GM12874 (cell line): ENCODE results near the gene CTNNA1.

Source experiments
- TF ChIP-seq, protein P1 (sequence below): IDR thresholded peaks from 2 replicates; pipeline ENCODE4 v1.5.1; 2011; ENCODE audit warnings: low read depth, mild to moderate bottlenecking, control low read depth, low read length, moderate library complexity; ENCODE audit not compliant: insufficient read depth

The CTNNA1 gene

DNA sequence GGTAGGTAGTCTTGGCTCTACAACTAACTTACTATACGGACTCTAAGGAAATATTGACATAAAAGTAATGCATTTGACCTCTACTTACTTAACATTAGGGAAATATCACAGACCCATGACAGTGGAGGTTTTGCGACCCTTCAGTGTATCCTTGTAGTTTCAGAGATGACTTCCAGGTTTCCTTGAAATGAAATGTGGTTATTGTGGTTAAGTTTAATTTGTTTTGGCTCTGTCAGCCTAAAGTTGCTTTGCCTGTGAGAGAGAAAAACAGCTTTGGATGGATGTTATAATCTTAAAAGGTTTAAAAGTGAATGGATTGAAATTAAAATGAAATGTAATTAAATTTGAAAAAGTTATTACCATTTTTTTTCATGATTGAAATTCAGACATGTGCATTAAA lies 79.0 kb downstream of the CTNNA1 start:
- TF ChIP-seq, protein P1, sequence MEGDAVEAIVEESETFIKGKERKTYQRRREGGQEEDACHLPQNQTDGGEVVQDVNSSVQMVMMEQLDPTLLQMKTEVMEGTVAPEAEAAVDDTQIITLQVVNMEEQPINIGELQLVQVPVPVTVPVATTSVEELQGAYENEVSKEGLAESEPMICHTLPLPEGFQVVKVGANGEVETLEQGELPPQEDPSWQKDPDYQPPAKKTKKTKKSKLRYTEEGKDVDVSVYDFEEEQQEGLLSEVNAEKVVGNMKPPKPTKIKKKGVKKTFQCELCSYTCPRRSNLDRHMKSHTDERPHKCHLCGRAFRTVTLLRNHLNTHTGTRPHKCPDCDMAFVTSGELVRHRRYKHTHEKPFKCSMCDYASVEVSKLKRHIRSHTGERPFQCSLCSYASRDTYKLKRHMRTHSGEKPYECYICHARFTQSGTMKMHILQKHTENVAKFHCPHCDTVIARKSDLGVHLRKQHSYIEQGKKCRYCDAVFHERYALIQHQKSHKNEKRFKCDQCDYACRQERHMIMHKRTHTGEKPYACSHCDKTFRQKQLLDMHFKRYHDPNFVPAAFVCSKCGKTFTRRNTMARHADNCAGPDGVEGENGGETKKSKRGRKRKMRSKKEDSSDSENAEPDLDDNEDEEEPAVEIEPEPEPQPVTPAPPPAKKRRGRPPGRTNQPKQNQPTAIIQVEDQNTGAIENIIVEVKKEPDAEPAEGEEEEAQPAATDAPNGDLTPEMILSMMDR = no peak

DNA sequence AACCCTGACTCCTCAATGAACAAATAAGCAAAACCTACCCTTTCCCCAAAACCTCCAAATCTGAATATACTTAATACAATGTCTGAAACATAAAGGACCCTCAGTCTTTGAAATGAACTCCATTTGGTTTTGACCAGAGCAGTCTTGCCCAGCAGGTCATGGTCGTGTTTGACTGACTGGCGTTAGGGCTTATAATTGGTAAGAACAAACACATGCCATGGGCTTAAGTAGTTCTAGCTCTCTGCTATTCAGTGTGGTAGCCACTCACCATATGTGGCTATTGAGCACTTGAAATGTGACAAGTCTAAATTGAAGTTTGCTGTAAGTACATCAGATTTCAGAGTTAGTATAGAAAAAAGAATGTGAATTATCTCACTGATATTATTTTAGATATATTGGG lies 79.9 kb downstream of the CTNNA1 start:
- TF ChIP-seq, protein P1 = no peak

DNA sequence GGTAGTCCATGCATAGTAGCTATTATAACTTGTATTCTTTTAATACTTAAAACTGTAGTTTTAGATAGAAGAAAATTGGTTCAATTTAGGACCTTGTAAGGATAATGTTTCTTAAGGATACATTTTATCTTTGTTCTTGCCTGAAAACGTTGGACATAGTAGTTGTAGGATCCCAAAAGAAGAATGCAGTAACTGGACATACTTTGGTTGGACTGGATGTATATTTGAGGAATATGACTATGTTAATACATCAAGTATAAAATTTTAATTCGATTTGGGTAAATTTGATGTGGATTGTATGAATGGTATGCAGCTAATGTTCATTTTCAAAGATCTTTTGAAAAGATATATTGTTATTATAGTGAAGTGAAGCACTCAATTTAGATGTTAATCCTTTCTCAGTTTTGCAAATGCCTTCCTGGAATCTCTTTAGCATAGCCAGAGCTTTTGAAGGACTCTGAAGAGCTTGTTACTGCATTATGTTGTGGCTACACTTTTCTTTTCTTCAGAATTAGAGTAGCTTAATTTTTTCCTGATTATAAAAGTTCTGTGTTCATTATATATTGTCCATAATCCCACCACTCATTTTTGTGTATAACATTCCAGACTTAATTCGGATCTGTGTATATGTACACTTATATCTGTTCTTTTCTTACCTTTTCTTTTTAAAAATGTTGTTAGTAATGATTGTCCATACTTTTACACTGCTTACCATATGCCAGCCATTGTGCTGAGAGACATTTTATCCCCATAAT lies 80.7 kb downstream of the CTNNA1 start:
- TF ChIP-seq, protein P1 = no peak

DNA sequence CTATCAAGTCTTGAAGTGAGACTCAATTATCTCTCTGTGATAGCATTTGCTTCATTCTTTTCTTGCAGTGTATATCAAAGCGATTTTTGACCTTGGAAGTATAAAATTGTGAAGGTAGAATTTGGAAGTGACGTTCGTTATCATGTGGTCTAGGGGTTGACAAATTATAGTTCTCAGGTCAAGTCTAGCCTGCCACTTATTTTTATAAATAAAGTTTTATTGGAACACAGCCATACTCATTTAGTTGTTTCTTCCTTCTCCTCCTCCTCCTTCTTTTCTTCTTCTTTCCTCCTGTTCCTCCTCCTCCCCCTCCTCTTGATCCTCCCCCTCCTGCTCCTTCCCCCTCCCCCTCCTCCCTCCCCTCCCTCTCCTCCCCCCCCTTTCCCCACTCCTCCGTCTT lies 83.9 kb downstream of the CTNNA1 start:
- TF ChIP-seq, protein P1 = no peak

DNA sequence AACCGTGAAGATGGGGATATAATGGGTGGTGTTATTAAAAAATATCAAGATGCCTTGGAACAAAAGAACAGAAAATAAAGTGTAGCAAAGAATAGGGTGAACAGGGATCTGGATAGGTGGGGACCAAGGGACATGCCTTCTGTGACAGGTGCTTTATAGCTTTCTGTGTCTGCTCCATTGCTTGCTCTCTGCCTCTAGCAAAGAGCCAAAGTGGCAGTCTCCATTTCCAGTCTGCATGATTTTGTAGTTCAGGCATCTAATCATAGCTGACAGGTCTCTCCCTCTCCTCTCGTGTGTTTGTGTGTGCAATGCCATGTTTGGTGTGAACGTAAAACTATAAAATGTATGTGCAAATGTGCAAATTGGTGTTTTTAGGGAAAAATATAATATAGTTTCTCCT lies 86.9 kb downstream of the CTNNA1 start:
- TF ChIP-seq, protein P1 = no peak

DNA sequence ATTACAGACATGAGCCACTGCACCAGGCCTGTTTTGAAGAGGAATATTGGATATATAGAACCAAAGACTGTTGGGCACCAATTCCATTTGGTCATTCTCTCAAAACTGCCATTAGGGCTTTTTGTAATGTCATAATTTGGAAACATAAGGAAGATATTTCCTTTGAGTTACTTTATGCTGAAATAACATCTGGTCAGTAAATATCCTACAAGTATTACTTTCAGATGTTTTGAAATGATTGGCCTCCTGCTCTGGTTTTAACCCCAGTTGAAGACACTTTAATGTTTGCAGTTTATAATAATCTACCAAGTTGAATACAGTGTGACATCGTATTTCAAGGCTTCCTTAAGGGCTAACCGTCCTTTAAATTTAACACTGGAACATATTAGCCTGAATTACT lies 88.3 kb downstream of the CTNNA1 start:
- TF ChIP-seq, protein P1 = no peak

DNA sequence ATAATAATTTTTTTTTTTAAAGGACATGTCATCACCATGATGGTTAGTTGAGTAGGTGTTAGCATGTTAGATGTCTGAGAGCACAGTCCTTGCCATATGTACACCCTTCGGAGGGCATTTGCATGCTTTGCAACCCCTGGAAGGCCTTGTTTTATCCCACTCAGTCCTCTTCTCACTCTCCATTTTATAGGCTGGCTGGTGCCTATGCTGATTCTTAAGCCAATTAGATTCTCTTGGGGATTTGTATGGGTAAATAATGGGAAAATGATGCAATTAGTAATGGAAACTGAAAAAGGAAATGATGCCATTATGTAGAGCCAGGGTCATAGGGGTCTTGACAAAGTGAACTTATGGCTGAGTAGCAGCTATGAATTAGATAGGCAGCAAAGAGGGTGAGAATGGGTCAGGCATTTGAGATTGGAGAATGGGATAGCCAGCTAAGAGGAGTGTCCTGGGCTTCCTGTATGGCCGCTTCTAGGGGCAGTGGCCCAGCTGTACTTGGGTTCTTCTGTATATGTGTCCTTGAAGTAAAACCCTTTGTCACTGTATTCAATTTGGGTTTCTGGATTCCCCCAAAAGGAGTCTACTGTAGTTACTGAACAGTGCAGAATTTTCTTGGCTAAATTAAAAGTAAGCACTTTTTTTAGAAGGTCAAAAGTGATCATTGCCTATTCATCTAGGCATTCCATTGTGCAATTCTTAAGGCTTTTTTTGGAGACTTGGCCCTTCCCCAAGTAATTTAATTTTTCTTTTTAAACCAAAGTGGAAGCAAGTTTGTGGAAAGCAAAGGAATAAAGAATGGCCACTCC lies 90.3 kb downstream of the CTNNA1 start:
- TF ChIP-seq, protein P1 = no peak
